22Rv1 (cell line): ENCODE measurements around the gene CPNE4.
A peak's percentile ranks its signal among the peaks of the same experiment; 100 is the strongest.

Experiments
- H3K27ac ChIP-seq: fragments of 450-650 bp; 2 replicates; pipeline ENCODE4 v1.5.1; 2017
- CTCF ChIP-seq: fragments of 450-650 bp; IDR thresholded peaks from 2 replicates; pipeline ENCODE4 v1.5.1; 2017; ENCODE audit warnings: mild to moderate bottlenecking
- ZFX ChIP-seq: fragments of 450-650 bp; IDR thresholded peaks from 2 replicates; pipeline ENCODE4 v1.6.1; 2017; ENCODE audit warnings: antibody characterized with exemption, borderline replicate concordance

The CPNE4 gene

GRCh38 chr3:132034097-132034485 lies 723 bp downstream of the CPNE4 start:
- TF ChIP-seq CTCF, result no peak
- H3K27ac ChIP-seq, result peak overlapping the region; percentile 73

DNA sequence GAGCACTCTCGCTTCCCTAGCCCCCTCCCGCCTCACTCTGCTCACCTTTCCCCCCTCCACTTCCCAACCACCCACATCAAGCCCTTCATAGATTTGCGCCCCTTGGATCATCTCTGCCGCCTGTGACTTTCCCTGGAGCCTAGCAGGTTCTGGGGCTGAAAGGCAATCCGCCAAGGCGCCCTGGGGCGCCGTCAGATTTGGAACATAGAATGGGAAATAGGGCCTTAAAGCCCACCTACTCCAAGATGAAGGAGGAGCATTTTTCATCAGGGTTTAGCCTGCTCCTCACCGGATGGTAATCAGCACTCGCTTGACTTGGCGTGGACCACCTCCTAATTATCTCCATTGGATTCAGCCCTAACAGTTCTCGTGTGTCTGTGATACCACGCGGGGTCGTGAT lies 1.3 kb downstream of the CPNE4 start:
- H3K27ac ChIP-seq, result no peak overlapping the region

GRCh38 chr3:132032959-132033358 lies 1.9 kb downstream of the CPNE4 start:
- no peak overlapping the region for H3K27ac ChIP-seq
- TF ChIP-seq CTCF, result no peak
- TF ChIP-seq ZFX, result no peak

More for the DNA sequence above, 1.3 kb downstream of the CPNE4 start:
- TF ChIP-seq ZFX (no peak), CTCF (no peak)

DNA sequence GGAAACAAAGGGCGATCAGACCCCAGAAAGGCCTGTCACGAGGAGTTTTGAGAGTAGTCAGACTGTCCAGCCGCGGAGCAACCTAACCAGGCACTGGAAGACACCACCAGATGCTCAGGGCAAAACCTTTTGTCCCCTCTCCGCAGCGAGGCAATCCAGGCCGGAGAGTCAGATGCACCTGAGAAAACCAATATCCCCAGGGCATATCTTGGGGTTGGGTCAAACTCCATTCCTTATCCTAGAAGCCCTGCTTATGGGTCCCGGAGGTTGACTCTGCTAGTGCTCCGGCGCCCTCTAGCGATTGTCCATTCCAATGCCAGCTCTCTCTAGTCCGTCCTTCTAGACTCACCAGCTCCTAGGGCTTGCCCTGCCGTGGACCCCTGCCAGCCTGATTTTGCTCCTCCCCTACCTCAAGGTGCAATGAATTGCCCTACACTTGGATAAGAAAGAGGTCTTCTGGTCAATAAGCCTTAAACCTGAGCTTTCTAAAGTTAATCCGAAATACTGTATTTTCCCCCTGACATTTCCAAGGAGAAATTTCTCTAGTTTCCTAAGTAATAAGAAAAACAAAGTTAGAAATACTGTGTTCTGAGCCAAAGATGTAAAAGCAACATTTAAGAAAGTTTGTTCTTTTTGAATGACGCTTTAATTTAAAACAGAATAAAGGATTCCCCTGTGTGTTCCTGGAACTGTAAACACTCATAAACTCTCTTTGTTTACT lies 5.5 kb downstream of the CPNE4 start:
- TF ChIP-seq ZFX (no peak), CTCF (peak; percentile 95)
- peak overlapping the region; percentile 78 for H3K27ac ChIP-seq

DNA sequence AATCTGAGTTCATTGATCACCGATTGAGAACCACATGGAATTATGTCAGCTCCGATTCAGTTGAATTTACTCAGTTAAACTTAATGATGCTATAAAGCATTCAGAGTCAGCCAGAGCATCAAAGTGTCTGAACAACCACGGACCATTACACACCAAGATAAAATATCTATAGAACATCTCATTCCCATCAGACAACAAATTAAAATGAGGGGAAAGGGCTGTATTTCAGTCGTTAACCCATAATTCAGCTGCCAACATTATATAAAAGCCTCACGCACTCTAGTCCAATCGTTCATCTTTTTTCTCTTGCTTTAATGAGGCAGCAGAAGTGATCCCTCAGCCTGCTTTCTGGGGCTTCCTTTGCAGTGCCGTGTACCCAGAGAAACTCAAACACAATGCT lies 11.9 kb downstream of the CPNE4 start:
- no peak for TF ChIP-seq CTCF
- no peak for TF ChIP-seq ZFX
- H3K27ac ChIP-seq, result no peak overlapping the region

GRCh38 chr3:132020058-132020457 lies 14.8 kb downstream of the CPNE4 start:
- TF ChIP-seq CTCF, result no peak
- TF ChIP-seq ZFX, result no peak
- no peak overlapping the region for H3K27ac ChIP-seq

DNA sequence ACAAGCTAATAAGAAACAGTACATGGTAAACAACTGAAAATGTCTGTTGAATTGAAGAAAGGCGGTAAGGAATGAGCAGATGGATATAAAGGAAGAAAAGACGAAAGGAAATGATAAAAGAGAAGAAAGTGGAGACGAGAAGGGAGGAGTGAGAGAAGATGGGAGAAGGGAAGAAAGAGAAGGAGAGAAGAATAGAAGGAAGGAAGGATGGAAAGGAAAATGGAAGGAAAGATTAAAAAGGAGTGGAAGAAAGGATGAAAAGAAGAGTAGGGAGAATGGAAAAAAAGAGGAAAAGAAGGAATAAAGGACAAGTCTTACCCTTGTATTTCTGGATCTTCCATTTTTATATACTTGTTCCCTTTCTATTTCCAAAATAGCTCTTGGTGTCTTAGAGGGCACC lies 17.7 kb downstream of the CPNE4 start:
- no peak for TF ChIP-seq CTCF
- TF ChIP-seq ZFX, result no peak
- no peak overlapping the region for H3K27ac ChIP-seq
